ENCODE data around the gene DRC1.

DNA sequence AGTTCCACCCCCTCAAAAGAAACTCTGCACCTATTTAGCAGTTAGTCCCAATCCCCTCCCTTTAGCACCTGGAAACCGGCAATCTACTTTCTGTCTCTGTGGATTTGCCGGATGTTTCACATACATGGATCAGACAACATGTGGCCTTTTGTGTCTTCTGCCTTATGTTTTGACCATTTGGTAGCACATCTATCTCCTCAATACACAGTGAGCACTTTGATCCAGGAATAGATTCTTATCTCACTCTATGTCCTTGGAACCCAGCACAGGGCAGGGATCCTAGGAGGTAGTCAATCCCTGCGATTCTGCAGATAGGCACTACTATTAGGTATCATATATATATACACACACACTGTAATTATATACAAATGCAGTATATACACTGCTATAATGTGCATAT, 80.0 kb downstream of the DRC1 start:
- TF ChIP-seq, protein P1, sequence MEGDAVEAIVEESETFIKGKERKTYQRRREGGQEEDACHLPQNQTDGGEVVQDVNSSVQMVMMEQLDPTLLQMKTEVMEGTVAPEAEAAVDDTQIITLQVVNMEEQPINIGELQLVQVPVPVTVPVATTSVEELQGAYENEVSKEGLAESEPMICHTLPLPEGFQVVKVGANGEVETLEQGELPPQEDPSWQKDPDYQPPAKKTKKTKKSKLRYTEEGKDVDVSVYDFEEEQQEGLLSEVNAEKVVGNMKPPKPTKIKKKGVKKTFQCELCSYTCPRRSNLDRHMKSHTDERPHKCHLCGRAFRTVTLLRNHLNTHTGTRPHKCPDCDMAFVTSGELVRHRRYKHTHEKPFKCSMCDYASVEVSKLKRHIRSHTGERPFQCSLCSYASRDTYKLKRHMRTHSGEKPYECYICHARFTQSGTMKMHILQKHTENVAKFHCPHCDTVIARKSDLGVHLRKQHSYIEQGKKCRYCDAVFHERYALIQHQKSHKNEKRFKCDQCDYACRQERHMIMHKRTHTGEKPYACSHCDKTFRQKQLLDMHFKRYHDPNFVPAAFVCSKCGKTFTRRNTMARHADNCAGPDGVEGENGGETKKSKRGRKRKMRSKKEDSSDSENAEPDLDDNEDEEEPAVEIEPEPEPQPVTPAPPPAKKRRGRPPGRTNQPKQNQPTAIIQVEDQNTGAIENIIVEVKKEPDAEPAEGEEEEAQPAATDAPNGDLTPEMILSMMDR (IDR thresholded peaks at IDR 0.05; ENCODE audit: low read depth, low read length, poor library complexity, severe bottlenecking): no peak
- no peak for TF ChIP-seq EZH2phosphoT487 (IDR thresholded peaks at IDR 0.05; ENCODE audit: borderline replicate concordance, low read length)

Measured in DOHH2 (cell line).